Right lobe of liver (tissue), 6 donors: ENCODE results near the gene ZIC4. TPM values are rescaled to one million over a fixed set of nuclear protein-coding genes. Genes with fewer than 3 reads are reported as not detected.

Experiments used
- ATAC-seq, 4 donors: fragments of 200-7000 bp; cut with Tn5 transposase; one replicate each; pipeline ENCODE4 v1.9.1; 2020; ENCODE audit warnings: mild to moderate bottlenecking in 4 of 4, moderate library complexity in 4 of 4
- DNase-seq, 3 donors: peaks; one replicate each; pipeline ENCODE4 v3.0.0-alpha.2; 2020
- H3K27ac ChIP-seq, 3 donors: fragments of 200-600 bp; one replicate each; pipeline ENCODE4 v1.8.0; 2022
- H3K27me3 ChIP-seq, 2 donors: fragments of 200-600 bp; one replicate each; pipeline ENCODE4 v1.8.0; 2022
- H3K36me3 ChIP-seq, 4 donors: fragments of 200-600 bp; sonication (generic) in 1 of 4; one replicate each; pipeline versions ENCODE4 v1.5.1 to v1.8.0; 2017 to 2022; ENCODE audit warnings: control low read depth in 1 of 4
- H3K4me1 ChIP-seq, 4 donors: fragments of 200-600 bp; sonication (generic) in 1 of 4; one replicate each; pipeline versions ENCODE4 v1.5.1 to v1.8.0; 2017 to 2022; ENCODE audit warnings: control low read depth in 1 of 4
- H3K4me3 ChIP-seq, 3 donors: fragments of 200-600 bp; one replicate each; pipeline ENCODE4 v1.8.0; 2022
- H3K9me3 ChIP-seq, 4 donors: fragments of 200-600 bp; sonication (generic) in 1 of 4; one replicate each; pipeline versions ENCODE4 v1.5.1 to v1.8.0; 2017 to 2022; ENCODE audit warnings: control low read depth in 1 of 4
- POLR2A ChIP-seq: fragments of 450-650 bp; IDR thresholded peaks from one replicate; pipeline ENCODE4 v1.6.1; 2017; ENCODE audit warnings: antibody characterized with exemption, mild to moderate bottlenecking
- WGBS: methylation state at CpG from one replicate; pipeline ENCODE4 v1.1.6; 2018; ENCODE audit warnings: low coverage, low lambda C conversion rate; ENCODE audit not compliant: insufficient coverage; ENCODE audit errors: missing lambda C conversion rate; 5-methylcytosine and 5-hydroxymethylcytosine counted together
- intact Hi-C, 2 donors: fragments of 100-400 bp; cut with DNase I; formaldehyde crosslinking; loops; one replicate each; pipeline versions ENCODE4 v1.11.2 to v1.14.1; 2022
- total RNA-seq, 6 experiments: library from RNA; depleted of rRNA in 2 of 6; stranded (reverse); fragments of >200 nt in 2 of 6; fragmentation: NEBNext Ultra II Directional in 3 of 6; extraction: Animal tissue kit (Norgen Biotek cat#: 25700) in 3 of 6; gene quantifications; one replicate each; pipeline versions ENCODE4 v1.1.0 to v1.2.4, GENCODE V29; 2016 to 2023
- TF ChIP-seq, protein P1 (sequence below), 4 donors: fragments of 200-600 bp in 3 of 4; fragments of 450-650 bp in 1 of 4; IDR thresholded peaks; one replicate each; pipeline versions ENCODE4 v1.5.1 to v1.8.0; 2016 to 2022; ENCODE audit warnings: antibody characterized with exemption in 4 of 4, mild to moderate bottlenecking in 2 of 4
- donor health status: DM: no; HTN: yes; CAD: no.
- donor health status: DM: no; HTN: no; CAD: no.
- donor health status: DM: no; HTN: no; CAD: no.
- donor health status: DM: no; HTN: yes; CAD: no.
- donor health status: DM: no; HTN: yes; CAD: no.

The ZIC4 gene
- total RNA-seq, 6 experiments from 2014 or later, result 0.04 to 0.28 (median 0.12) TPM; not detected in 3

DNA sequence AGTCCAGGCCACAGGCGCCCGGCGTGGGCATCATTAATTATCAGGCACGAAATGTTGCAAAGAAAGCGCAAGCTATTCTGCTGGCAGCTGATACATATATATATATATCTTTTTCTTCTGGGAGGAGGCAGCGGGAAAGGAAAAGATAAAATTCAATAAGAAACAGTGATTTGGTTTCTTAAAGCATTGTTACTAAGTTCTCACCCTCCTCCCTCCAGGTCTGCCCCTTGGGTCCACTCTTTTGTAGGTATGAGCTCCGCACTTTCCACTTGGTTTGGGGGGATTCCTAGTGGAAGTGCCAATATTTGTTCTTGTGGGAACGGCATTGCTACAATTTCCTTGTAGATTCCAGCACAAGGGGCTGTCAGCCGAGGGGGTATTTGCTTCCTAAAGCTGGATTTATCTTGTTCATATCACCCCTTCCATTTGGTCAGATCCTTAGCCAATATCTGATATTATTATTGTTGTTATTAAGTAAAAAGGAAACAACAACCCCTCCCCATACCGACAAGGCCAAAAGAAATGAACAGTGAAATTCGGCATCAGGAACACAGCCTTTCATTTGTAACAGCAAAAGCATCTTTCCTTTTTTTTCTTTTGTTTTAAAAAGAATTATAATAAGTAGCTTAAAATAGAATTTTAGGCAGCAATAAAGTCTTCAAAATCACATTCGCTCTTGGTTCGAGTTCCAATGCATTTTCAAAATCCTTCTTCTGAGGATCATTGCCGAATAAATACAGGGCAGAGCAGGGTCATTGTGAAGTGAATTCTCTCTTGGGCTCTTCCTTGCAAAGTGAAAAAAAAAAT is 18.4 kb upstream of the ZIC4 start:
- Histone ChIP-seq H3K4me3 (no peak overlapping the region), H3K27ac (no peak overlapping the region), H3K36me3 (no peaks in the 10 kb centered on the region), H3K27me3 (peaks cover 20 to 46% of the 10 kb centered on the region in 2 donors), H3K4me1 (no peaks in the 10 kb centered on the region), H3K9me3 (no peaks in the 10 kb centered on the region)
- DNase-seq (no peak), ATAC-seq (no peak)
- 12% methylated on average over 14 of the region's 14 CpGs for WGBS
- intact Hi-C loops, result no loop called here
- TF ChIP-seq, protein P1, sequence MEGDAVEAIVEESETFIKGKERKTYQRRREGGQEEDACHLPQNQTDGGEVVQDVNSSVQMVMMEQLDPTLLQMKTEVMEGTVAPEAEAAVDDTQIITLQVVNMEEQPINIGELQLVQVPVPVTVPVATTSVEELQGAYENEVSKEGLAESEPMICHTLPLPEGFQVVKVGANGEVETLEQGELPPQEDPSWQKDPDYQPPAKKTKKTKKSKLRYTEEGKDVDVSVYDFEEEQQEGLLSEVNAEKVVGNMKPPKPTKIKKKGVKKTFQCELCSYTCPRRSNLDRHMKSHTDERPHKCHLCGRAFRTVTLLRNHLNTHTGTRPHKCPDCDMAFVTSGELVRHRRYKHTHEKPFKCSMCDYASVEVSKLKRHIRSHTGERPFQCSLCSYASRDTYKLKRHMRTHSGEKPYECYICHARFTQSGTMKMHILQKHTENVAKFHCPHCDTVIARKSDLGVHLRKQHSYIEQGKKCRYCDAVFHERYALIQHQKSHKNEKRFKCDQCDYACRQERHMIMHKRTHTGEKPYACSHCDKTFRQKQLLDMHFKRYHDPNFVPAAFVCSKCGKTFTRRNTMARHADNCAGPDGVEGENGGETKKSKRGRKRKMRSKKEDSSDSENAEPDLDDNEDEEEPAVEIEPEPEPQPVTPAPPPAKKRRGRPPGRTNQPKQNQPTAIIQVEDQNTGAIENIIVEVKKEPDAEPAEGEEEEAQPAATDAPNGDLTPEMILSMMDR (IDR thresholded peaks at IDR 0.05), result no peak
- no peak for TF ChIP-seq POLR2A

DNA sequence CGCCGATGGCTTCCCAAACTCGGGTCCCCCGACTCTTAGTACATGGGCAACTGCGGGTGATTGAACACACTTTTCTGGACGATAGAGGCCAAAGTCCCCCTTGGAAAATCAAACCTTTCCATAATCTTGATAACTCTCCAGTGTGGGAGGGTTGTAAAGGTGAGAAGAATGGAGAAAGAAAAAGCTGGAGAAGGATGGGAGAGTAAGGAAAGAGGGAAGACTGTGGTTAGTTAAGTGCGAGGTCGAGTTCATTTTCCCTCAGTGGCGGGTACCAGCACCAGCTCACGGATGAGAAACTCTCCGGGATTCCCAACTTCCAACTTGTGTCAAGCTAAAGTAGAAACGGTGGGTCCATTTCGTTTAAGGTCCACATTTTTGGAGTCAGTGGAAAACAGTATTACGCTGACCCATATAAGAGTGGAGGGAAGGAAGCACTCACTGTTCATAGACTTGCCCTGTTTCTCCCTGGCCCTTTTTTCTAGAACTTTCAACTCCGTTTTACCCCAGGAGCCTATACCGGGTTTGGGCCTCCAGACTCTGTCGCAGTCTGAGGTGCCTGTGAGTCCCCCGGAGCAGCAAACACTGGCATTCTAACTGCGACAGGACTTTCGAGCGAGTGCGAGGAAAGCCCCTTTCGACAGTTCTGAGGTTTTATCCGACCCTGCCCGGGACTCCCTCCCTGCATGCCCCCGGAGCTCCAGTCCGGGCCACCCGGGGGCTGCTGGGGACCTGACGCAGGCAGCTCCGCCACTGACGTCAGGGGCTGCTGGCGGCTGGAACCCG is 17.6 kb upstream of the ZIC4 start:
- 4% methylated on average over 21 of the region's 33 CpGs for WGBS
- no peak overlapping the region for H3K27ac ChIP-seq
- ATAC-seq (no peak), DNase-seq (no peak)
- TF ChIP-seq, protein P1 (IDR thresholded peaks at IDR 0.05), result no peak
- TF ChIP-seq POLR2A, result no peak
- no peak overlapping the region for H3K4me3 ChIP-seq
- H3K9me3 ChIP-seq, result no peaks in the 10 kb centered on the region
- H3K4me1 ChIP-seq, result peaks cover 0 to 6% (median 3%) of the 10 kb centered on the region in 4 donors
- peaks cover 20 to 51% of the 10 kb centered on the region in 2 donors for H3K27me3 ChIP-seq
- H3K36me3 ChIP-seq, result no peaks in the 10 kb centered on the region
- intact Hi-C loops, result no loop called here

DNA sequence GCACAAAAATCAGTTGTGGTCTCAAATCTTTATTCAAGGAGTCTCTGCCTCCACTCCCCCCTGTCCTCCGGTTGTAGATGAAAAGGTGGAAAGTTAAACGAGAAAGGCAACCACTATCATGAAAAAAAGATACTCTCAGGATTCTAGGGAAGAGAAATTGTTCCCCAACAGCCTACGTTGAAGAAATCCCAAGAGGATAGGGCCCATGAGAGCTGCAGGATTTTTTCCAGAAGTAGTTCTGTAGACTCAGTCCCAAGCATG is 17.1 kb upstream of the ZIC4 start:
- intact Hi-C loops, result no loop called here
- H3K36me3 ChIP-seq, result no peaks in the 10 kb centered on the region
- DNase-seq (no peak), ATAC-seq (no peak)
- no peak overlapping the region for H3K4me3 ChIP-seq
- peaks cover 20 to 56% of the 10 kb centered on the region in 2 donors for H3K27me3 ChIP-seq
- H3K27ac ChIP-seq, result no peak overlapping the region
- H3K9me3 ChIP-seq, result no peaks in the 10 kb centered on the region
- H3K4me1 ChIP-seq, result peaks cover 0 to 9% (median 3%) of the 10 kb centered on the region in 4 donors
- 2% methylated on average over 3 of the region's 3 CpGs for WGBS
- no peak for TF ChIP-seq POLR2A
- TF ChIP-seq, protein P1 (IDR thresholded peaks at IDR 0.05), result no peak

DNA sequence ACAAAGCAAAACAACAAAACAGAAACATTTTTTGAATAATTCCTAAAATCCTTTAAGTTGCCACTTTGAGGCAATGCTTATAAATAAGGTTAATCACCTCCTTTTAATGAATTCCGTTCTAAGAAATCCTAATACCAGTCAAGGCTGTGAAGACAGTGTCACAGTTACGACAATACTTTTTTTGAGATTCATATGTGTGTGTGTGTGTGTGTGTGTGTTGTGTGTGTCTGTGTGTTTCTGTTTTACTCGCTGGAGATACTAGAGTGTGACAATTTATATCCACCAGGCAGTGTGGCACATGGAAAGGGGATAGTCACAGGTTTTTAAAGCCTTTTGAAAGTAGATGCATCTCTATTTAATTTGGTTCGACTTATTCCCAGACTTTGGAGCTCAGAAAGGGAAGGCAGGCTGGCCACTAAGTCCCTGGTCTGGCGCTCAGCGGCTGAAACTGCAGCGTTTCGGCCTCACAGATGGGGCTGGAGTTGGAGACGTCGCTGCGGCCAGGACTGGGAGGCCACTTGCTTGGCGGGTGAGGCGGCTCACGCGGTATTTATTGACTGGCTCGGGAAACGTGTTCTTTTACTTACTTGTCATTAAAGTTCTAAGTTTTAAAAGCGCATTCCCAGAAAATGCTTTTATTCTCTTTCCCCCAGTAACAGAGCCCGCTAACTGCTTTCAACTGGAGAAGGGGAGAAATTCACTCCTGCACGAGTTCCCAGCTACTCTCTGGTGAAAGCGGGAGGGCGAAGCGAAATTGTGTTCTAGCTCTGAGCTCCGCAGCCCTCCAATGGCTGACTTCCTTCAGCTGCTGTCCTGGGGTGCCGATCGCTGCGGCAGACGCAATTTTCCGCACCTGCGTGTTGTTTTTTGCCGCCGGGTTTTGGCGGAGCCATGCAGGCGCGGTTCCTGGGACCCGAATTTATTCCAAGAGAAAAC is 16.5 kb upstream of the ZIC4 start:
- Histone ChIP-seq H3K36me3 (no peaks in the 10 kb centered on the region), H3K27ac (no peak overlapping the region), H3K9me3 (no peaks in the 10 kb centered on the region), H3K4me3 (no peak overlapping the region), H3K4me1 (peaks cover 0 to 9% (median 3%) of the 10 kb centered on the region in 4 donors), H3K27me3 (peaks cover 17 to 60% of the 10 kb centered on the region in 2 donors)
- 11% methylated on average over 36 of the region's 36 CpGs for WGBS
- ATAC-seq, result peak in 1 of 4 donors; percentile 14
- DNase-seq, result no peak
- intact Hi-C loops, result no loop called here
- TF ChIP-seq POLR2A, result no peak
- TF ChIP-seq, protein P1 (IDR thresholded peaks at IDR 0.05), result no peak
